Suprapubic skin (tissue), 4 donors: ENCODE results near the gene TRDN.

Experiments used
- EP300 ChIP-seq: sonication (generic); formaldehyde crosslinking; IDR thresholded peaks from one replicate; pipeline ENCODE4 v1.6.1; 2017; ENCODE audit warnings: antibody characterized with exemption
- POLR2A ChIP-seq, 2 donors: fragments of 450-650 bp; IDR thresholded peaks; one replicate each; pipeline ENCODE4 v1.6.1; 2017; ENCODE audit warnings: antibody characterized with exemption in 2 of 2, mild to moderate bottlenecking in 2 of 2, moderate library complexity in 2 of 2
- POLR2AphosphoS5 ChIP-seq, 3 donors: sonication (generic); formaldehyde crosslinking; IDR thresholded peaks; one replicate each; pipeline ENCODE4 v1.6.1; 2017; ENCODE audit warnings: antibody characterized with exemption in 3 of 3
- TF ChIP-seq, protein P1 (sequence below), 2 donors: fragments of 200-600 bp in 1 of 2; fragments of 450-650 bp in 1 of 2; sonication (generic) in 1 of 2; IDR thresholded peaks; one replicate each; pipeline ENCODE4 v1.5.1; 2016 to 2019; ENCODE audit warnings: antibody characterized with exemption in 2 of 2, mild to moderate bottlenecking in 1 of 2, moderate library complexity in 1 of 2

DNA sequence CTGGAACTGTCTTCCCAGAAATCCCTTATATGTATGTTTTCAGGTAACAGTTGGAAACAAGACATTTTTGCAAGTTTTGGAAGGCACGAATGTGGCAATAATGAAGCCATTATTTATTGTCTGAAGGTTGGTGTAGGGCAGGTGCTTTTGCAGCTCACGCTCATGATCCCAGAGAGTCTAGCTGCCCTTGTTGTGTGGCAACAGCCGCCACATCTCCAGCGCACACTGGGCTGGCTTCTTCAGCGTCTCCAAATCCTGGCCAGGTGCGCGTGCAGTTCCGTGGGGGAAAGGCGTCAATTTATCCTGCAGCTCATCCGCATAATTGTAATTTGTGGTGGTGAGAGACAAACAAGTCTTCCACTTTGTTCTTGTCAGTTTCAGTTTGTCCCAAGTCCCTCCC is 71.2 kb downstream of the TRDN start:
- TF ChIP-seq, protein P1, sequence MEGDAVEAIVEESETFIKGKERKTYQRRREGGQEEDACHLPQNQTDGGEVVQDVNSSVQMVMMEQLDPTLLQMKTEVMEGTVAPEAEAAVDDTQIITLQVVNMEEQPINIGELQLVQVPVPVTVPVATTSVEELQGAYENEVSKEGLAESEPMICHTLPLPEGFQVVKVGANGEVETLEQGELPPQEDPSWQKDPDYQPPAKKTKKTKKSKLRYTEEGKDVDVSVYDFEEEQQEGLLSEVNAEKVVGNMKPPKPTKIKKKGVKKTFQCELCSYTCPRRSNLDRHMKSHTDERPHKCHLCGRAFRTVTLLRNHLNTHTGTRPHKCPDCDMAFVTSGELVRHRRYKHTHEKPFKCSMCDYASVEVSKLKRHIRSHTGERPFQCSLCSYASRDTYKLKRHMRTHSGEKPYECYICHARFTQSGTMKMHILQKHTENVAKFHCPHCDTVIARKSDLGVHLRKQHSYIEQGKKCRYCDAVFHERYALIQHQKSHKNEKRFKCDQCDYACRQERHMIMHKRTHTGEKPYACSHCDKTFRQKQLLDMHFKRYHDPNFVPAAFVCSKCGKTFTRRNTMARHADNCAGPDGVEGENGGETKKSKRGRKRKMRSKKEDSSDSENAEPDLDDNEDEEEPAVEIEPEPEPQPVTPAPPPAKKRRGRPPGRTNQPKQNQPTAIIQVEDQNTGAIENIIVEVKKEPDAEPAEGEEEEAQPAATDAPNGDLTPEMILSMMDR (IDR thresholded peaks at IDR 0.05), result no peak
- no peak for TF ChIP-seq EP300
- no peak for TF ChIP-seq POLR2A (IDR thresholded peaks at IDR 0.05)
- no peak for TF ChIP-seq POLR2AphosphoS5 (IDR thresholded peaks at IDR 0.05)
